IPS-NIHi11 (cell line): ENCODE data around the gene SYTL2.

Experiments
- DNase-seq: peaks from one replicate; pipeline ENCODE4 v3.0.0; 2012; ENCODE audit warnings: mixed read lengths, low spot score

Gene SYTL2

GRCh38 chr11:85762226-85762625 lies 48.7 kb downstream of the SYTL2 start:
- no peak for DNase-seq

GRCh38 chr11:85759915-85760314 lies 51.0 kb downstream of the SYTL2 start:
- no peak for DNase-seq

GRCh38 chr11:85758480-85759039 lies 52.4 kb downstream of the SYTL2 start:
- DNase-seq = no peak

GRCh38 chr11:85758026-85758425 lies 52.9 kb downstream of the SYTL2 start:
- no peak for DNase-seq

GRCh38 chr11:85756401-85757200 lies 54.3 kb downstream of the SYTL2 start:
- no peak for DNase-seq

- no peak for DNase-seq
Measured at GRCh38 chr11:85755701-85756100, 55.2 kb downstream of the SYTL2 start.

GRCh38 chr11:85755285-85755684 lies 55.7 kb downstream of the SYTL2 start:
- no peak for DNase-seq

GRCh38 chr11:85752890-85753581 lies 57.9 kb downstream of the SYTL2 start:
- no peak for DNase-seq

GRCh38 chr11:85752201-85752889 lies 58.6 kb downstream of the SYTL2 start:
- no peak for DNase-seq

- no peak for DNase-seq
Measured at GRCh38 chr11:85751724-85752123, 59.2 kb downstream of the SYTL2 start.

- DNase-seq = no peak
Measured at GRCh38 chr11:85750646-85751045, 60.3 kb downstream of the SYTL2 start.

GRCh38 chr11:85749884-85750283 lies 61.1 kb downstream of the SYTL2 start:
- no peak for DNase-seq

GRCh38 chr11:85749287-85749834 lies 61.6 kb downstream of the SYTL2 start:
- no peak for DNase-seq

- no peak for DNase-seq
Measured at GRCh38 chr11:85748455-85748891, 62.5 kb downstream of the SYTL2 start.

GRCh38 chr11:85746670-85747069 lies 64.3 kb downstream of the SYTL2 start:
- DNase-seq = no peak

GRCh38 chr11:85745626-85746025 lies 65.3 kb downstream of the SYTL2 start:
- DNase-seq = no peak

GRCh38 chr11:85742873-85743275 lies 68.1 kb downstream of the SYTL2 start:
- no peak for DNase-seq

GRCh38 chr11:85742348-85742747 lies 68.6 kb downstream of the SYTL2 start:
- DNase-seq = no peak

- no peak for DNase-seq
Measured at GRCh38 chr11:85740481-85741400, 70.2 kb downstream of the SYTL2 start.

- no peak for DNase-seq
Measured at GRCh38 chr11:85737738-85738137, 73.2 kb downstream of the SYTL2 start.

GRCh38 chr11:85735876-85736460 lies 75.0 kb downstream of the SYTL2 start:
- DNase-seq = no peak
